Nephron progenitor cell (in vitro differentiated cells): ENCODE measurements around the gene ZFP90.
A peak's percentile ranks its signal among the peaks of the same experiment; 100 is the strongest.

ENCODE experiments used
- DNase-seq: peaks from one replicate; pipeline ENCODE4 v3.0.0; 2021
- H3K27ac Mint-ChIP-seq: 2 replicates; pipeline ENCODE4 v1.8.0; 2021; ENCODE audit warnings: mild to moderate bottlenecking, moderate library complexity, mixed read lengths
- H3K27me3 Mint-ChIP-seq: 2 replicates; pipeline ENCODE4 v1.8.0; 2021; ENCODE audit warnings: mild to moderate bottlenecking, low read depth, mixed read lengths; ENCODE audit not compliant: poor library complexity
- H3K36me3 Mint-ChIP-seq: 2 replicates; pipeline ENCODE4 v1.8.0; 2021; ENCODE audit warnings: low read depth, mixed read lengths
- H3K4me1 Mint-ChIP-seq: 2 replicates; pipeline ENCODE4 v1.8.0; 2021; ENCODE audit warnings: mixed read lengths
- H3K4me3 Mint-ChIP-seq: 2 replicates; pipeline ENCODE4 v1.8.0; 2021; ENCODE audit warnings: mild to moderate bottlenecking, moderate library complexity, mixed read lengths
- H3K9me3 Mint-ChIP-seq: 2 replicates; pipeline ENCODE4 v1.8.0; 2021; ENCODE audit warnings: mild to moderate bottlenecking, moderate library complexity, mixed read lengths
- CTCF ChIP-seq: fragments of 200-600 bp; sonication (generic); IDR thresholded peaks from 2 replicates; pipeline ENCODE4 v1.5.0; 2021; ENCODE audit warnings: antibody characterized with exemption

ZFP90 gene

GRCh38 chr16:68577352-68577853 is 38.3 kb downstream of the ZFP90 start:
- H3K4me1 Mint-ChIP-seq = no peaks in the 10 kb centered on the region
- peaks cover 90% of the 10 kb centered on the region for H3K36me3 Mint-ChIP-seq
- H3K4me3 Mint-ChIP-seq = no peak overlapping the region
- DNase-seq = no peak
- peaks cover 96% of the 10 kb centered on the region for H3K9me3 Mint-ChIP-seq
- no peak for TF ChIP-seq CTCF
- H3K27me3 Mint-ChIP-seq = peaks cover 3% of the 10 kb centered on the region
- H3K27ac Mint-ChIP-seq = no peak overlapping the region

- TF ChIP-seq CTCF = peak; percentile 75
- DNase-seq = peak; percentile 84
- Mint-ChIP-seq H3K36me3 (peaks cover 39% of the 10 kb centered on the region), H3K9me3 (peaks cover 29% of the 10 kb centered on the region), H3K27me3 (no peaks in the 10 kb centered on the region), H3K4me3 (no peak overlapping the region), H3K4me1 (peaks cover 10% of the 10 kb centered on the region), H3K27ac (no peak overlapping the region)
Measured at GRCh38 chr16:68590201-68590994, 51.3 kb downstream of the ZFP90 start.

GRCh38 chr16:68592466-68593337 is 53.6 kb downstream of the ZFP90 start:
- Mint-ChIP-seq H3K9me3 (peaks cover 29% of the 10 kb centered on the region), H3K27me3 (no peaks in the 10 kb centered on the region), H3K4me1 (peaks cover 10% of the 10 kb centered on the region), H3K27ac (peak overlapping the region; percentile 3), H3K36me3 (peaks cover 39% of the 10 kb centered on the region), H3K4me3 (no peak overlapping the region)
- TF ChIP-seq CTCF = no peak
- DNase-seq = no peak

GRCh38 chr16:68596266-68596665 is 57.2 kb downstream of the ZFP90 start:
- no peak for TF ChIP-seq CTCF
- Mint-ChIP-seq H3K9me3 (peaks cover 17% of the 10 kb centered on the region), H3K4me3 (no peak overlapping the region), H3K36me3 (peaks cover 24% of the 10 kb centered on the region), H3K27me3 (no peaks in the 10 kb centered on the region), H3K27ac (no peak overlapping the region), H3K4me1 (no peaks in the 10 kb centered on the region)
- DNase-seq = no peak

DNA sequence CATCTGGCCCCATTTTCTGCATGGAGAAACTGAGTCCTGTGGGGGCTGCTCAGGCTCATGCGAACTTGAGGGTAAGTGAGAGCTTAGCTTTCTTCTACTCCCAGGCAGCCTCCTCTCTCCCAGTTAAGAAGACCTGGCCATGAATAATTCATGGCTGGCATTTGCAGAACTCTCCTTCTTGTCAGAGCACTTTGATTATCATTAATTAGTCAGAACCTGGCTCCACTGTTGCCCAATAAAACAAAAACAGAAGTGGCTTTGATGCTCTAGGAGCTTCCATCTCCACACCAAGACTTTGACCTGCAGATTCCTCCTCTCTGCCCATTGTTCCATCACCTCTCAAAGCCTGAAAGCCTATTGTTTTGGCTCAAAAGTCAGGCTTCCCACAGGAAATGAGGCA is 60.5 kb downstream of the ZFP90 start:
- no peaks in the 10 kb centered on the region for H3K27me3 Mint-ChIP-seq
- TF ChIP-seq CTCF = no peak
- no peak overlapping the region for H3K4me3 Mint-ChIP-seq
- no peaks in the 10 kb centered on the region for H3K9me3 Mint-ChIP-seq
- H3K4me1 Mint-ChIP-seq = no peaks in the 10 kb centered on the region
- DNase-seq = no peak
- no peak overlapping the region for H3K27ac Mint-ChIP-seq
- H3K36me3 Mint-ChIP-seq = no peaks in the 10 kb centered on the region
